K562 (cell line): ENCODE results near the gene MAD1L1. TPM values are rescaled to one million over a fixed set of nuclear protein-coding genes. Genes with fewer than 3 reads are reported as not detected.

Source experiments
- ATAC-seq: fragments of 200-7000 bp; cut with Tn5 transposase; 3 replicates; pipeline ENCODE4 v1.9.1; 2020; ENCODE audit warnings: moderate library complexity
- BruUV-seq: library from RNA; stranded (reverse); fragments of 400-500 nt; replicated peaks from 2 replicates; lab custom pipeline; 2021; lab: Mats Ljungman, UMichigan
- CTCF ChIA-PET: fragments of 300-600 bp; formaldehyde crosslinking; extraction: SDS; loops from one replicate; lab custom pipeline; 2021; ENCODE audit warnings: low intra/inter-chr PET ratio; lab: Yijun Ruan, JAX
- POLR2A ChIA-PET: fragments of 300-600, 350-650 bp; sonication (Branson Sonifier 250); formaldehyde crosslinking; extraction: SDS; loops from one replicate; lab custom pipeline; 2021; ENCODE audit warnings: antibody characterized with exemption, inconsistent platforms; lab: Yijun Ruan, JAX
- DNase-seq, 4 experiments: peaks; one replicate each; pipeline versions ENCODE4 v3.0.0 to v3.0.0-alpha.2; 2011 to 2018; ENCODE audit warnings: low spot score in 3 of 4, mixed read lengths in 3 of 4; ENCODE audit errors: extremely low read depth in 1 of 4
- FAIRE-seq: peaks from 2 replicates; lab custom pipeline; 2011; peaks lifted over from hg19 to GRCh38; lab: Jason Lieb, UNC
- H2AFZ ChIP-seq: 2 replicates; pipeline ENCODE4 v1.6.0; 2011; ENCODE audit warnings: low read depth, low read length, control low read depth, inconsistent platforms
- H3K27ac ChIP-seq: fragments of 200-600 bp; 3 replicates; pipeline ENCODE4 v1.8.0; 2011; ENCODE audit warnings: low read depth, mild to moderate bottlenecking, control low read depth, inconsistent platforms, low read length, moderate library complexity, mixed read lengths; ENCODE audit errors: extremely low read depth
- H3K27me3 ChIP-seq, 2 experiments: fragments of 300-600 bp in 1 of 2; 2 replicates in 1 of 2; 3 replicates in 1 of 2; pipeline versions ENCODE4 v1.6.0 to v1.8.0; 2011; ENCODE audit warnings: inconsistent platforms in 2 of 2, low read length in 2 of 2, mild to moderate bottlenecking in 1 of 2, mixed read lengths in 1 of 2, moderate library complexity in 1 of 2; ENCODE audit not compliant: control insufficient read depth in 2 of 2, insufficient read depth in 2 of 2
- H3K36me3 ChIP-seq: fragments of 300-600 bp; 3 replicates; pipeline ENCODE4 v1.8.0; 2011; ENCODE audit warnings: mild to moderate bottlenecking, low read length, inconsistent platforms; ENCODE audit not compliant: control insufficient read depth, insufficient read depth
- H3K4me1 ChIP-seq, 2 experiments: fragments of 200-600 bp in 1 of 2; replicated peaks in 1 of 2; 2 replicates in 1 of 2; 3 replicates in 1 of 2; pipeline versions ENCODE4 v1.5.1 to v1.8.0; 2011; ENCODE audit warnings: inconsistent platforms in 2 of 2, low read length in 2 of 2, mild to moderate bottlenecking in 1 of 2, mixed read lengths in 1 of 2, moderate library complexity in 1 of 2; ENCODE audit not compliant: control insufficient read depth in 2 of 2, insufficient read depth in 2 of 2
- H3K4me2 ChIP-seq: 2 replicates; pipeline ENCODE4 v1.6.1; 2011; ENCODE audit warnings: low read length, control low read depth, inconsistent platforms, mixed read lengths; ENCODE audit not compliant: insufficient read depth
- H3K4me3 ChIP-seq: fragments of 200-600 bp; sonication (generic), shearing (Covaris generic); 2 replicates; pipeline ENCODE4 v1.5.1; 2016; ENCODE audit warnings: control low read depth, inconsistent platforms
- H3K79me2 ChIP-seq: fragments of 200-600 bp; 3 replicates; pipeline ENCODE4 v1.8.0; 2011; ENCODE audit warnings: low read length, inconsistent platforms; ENCODE audit not compliant: control insufficient read depth, insufficient read depth
- H3K9ac ChIP-seq, 2 experiments: 2 replicates each; pipeline versions ENCODE4 v1.6.0 to v1.6.1; 2011; ENCODE audit warnings: low read depth in 2 of 2, low read length in 2 of 2, control low read depth in 1 of 2, inconsistent platforms in 1 of 2, mild to moderate bottlenecking in 1 of 2, mixed read lengths in 1 of 2; ENCODE audit not compliant: insufficient read depth in 1 of 2
- H3K9me1 ChIP-seq: one replicate; pipeline ENCODE4 v1.6.0; 2011; ENCODE audit warnings: inconsistent platforms, mild to moderate bottlenecking, low read length, moderate library complexity; ENCODE audit not compliant: control insufficient read depth, insufficient read depth
- H3K9me3 ChIP-seq: replicated peaks from 2 replicates; pipeline ENCODE4 v1.5.1; 2011; ENCODE audit warnings: low read depth, low read length, inconsistent platforms; ENCODE audit not compliant: control insufficient read depth, insufficient read depth
- H4K20me1 ChIP-seq: replicated peaks from 2 replicates; pipeline ENCODE4 v1.6.1; 2011; ENCODE audit warnings: low read length, inconsistent platforms, mixed read lengths; ENCODE audit not compliant: control insufficient read depth, insufficient read depth
- ARID4B ChIP-seq: sonication (generic); formaldehyde crosslinking; IDR thresholded peaks from 2 replicates; pipeline ENCODE4 v1.8.0; 2022; ENCODE audit warnings: mild to moderate bottlenecking, missing genetic modification reagents
- ARNT ChIP-seq, 2 experiments: fragments of 450-650 bp; IDR thresholded peaks; 2 replicates each; pipeline ENCODE4 v1.6.1; 2016; ENCODE audit warnings: mild to moderate bottlenecking in 1 of 2
- CHAMP1 ChIP-seq: fragments of 450-650 bp; IDR thresholded peaks from 2 replicates; pipeline ENCODE4 v1.6.1; 2016; ENCODE audit warnings: mild to moderate bottlenecking
- E2F1 ChIP-seq: sonication (generic); formaldehyde crosslinking; IDR thresholded peaks from 2 replicates; pipeline ENCODE4 v1.8.1; 2023; ENCODE audit warnings: mild to moderate bottlenecking, missing genetic modification reagents, moderate library complexity
- FIP1L1 ChIP-seq: fragments of 200-400 bp; formaldehyde crosslinking; IDR thresholded peaks from 2 replicates; pipeline ENCODE4 v1.6.1; 2018; ENCODE audit warnings: mild to moderate bottlenecking, low read depth, low read length; ENCODE audit not compliant: poor library complexity, severe bottlenecking
- FOSL1 ChIP-seq: fragments of 200-800 bp; sonication (Bioruptor generic); conservative IDR thresholded peaks from 2 replicates; pipeline ENCODE4 v1.6.1; 2016; ENCODE audit warnings: missing genetic modification characterization, missing compliant biosample characterization
- GATAD2B ChIP-seq: fragments of 450-650 bp; IDR thresholded peaks from 2 replicates; pipeline ENCODE4 v1.6.1; 2017; ENCODE audit warnings: mild to moderate bottlenecking, borderline replicate concordance
- MCM7 ChIP-seq, 2 experiments: fragments of 450-650 bp; IDR thresholded peaks; 2 replicates each; pipeline ENCODE4 v1.6.1; 2016 to 2018
- PTBP1 ChIP-seq: fragments of 200-400 bp; formaldehyde crosslinking; IDR thresholded peaks from 2 replicates; pipeline ENCODE4 v1.6.1; 2017; ENCODE audit warnings: low read depth, low read length
- SIX5 ChIP-seq, 2 experiments: IDR thresholded peaks; 2 replicates each; pipeline ENCODE4 v1.6.1; 2011; ENCODE audit warnings: low read length in 2 of 2, borderline replicate concordance in 1 of 2, low read depth in 1 of 2, mild to moderate bottlenecking in 1 of 2, moderate library complexity in 1 of 2; ENCODE audit not compliant: insufficient read depth in 1 of 2
- TAL1 ChIP-seq: fragments of 450-650 bp; IDR thresholded peaks from 2 replicates; pipeline ENCODE4 v1.6.1; 2016; ENCODE audit warnings: mild to moderate bottlenecking
- TRIM24 ChIP-seq, 2 experiments: fragments of 450-650 bp; IDR thresholded peaks; 2 replicates each; pipeline ENCODE4 v1.6.1; 2016
- ZC3H8 ChIP-seq: fragments of 450-650 bp; IDR thresholded peaks from 2 replicates; pipeline ENCODE4 v1.6.1; 2017
- ZNF12 ChIP-seq: sonication (generic); formaldehyde crosslinking; IDR thresholded peaks from 2 replicates; pipeline ENCODE4 v1.4.0; 2020; ENCODE audit warnings: mild to moderate bottlenecking, missing genetic modification reagents
- ZNF668 ChIP-seq: fragments of 250-450 bp; sonication (Bioruptor Pico); IDR thresholded peaks from 2 replicates; pipeline ENCODE4 v1.8.0; 2022; ENCODE audit warnings: mild to moderate bottlenecking, inconsistent platforms
- ZSCAN29 ChIP-seq: fragments of 450-650 bp; IDR thresholded peaks from 2 replicates; pipeline ENCODE4 v1.6.1; 2017
- ZZZ3 ChIP-seq: fragments of 450-650 bp; IDR thresholded peaks from 2 replicates; pipeline ENCODE4 v1.6.1; 2016; ENCODE audit warnings: antibody characterized with exemption, mild to moderate bottlenecking, moderate library complexity
- WGBS: fragments of 100-300 bp; shearing (Covaris generic); methylation state at CpG from one replicate; pipeline ENCODE4 v1.1.6; 2016; ENCODE audit warnings: low coverage, mixed read lengths; ENCODE audit not compliant: insufficient coverage; ENCODE audit errors: missing lambda C conversion rate; 5-methylcytosine and 5-hydroxymethylcytosine counted together
- in situ Hi-C: fragments of 300-500 bp; cut with MboI; formaldehyde crosslinking; loops from 4 replicates; pipeline ENCODE4 v1.15.0; 2018; ENCODE audit warnings: inconsistent platforms, mixed read lengths
- intact Hi-C: fragments of 100-400 bp; cut with micrococcal nuclease; formaldehyde crosslinking; loops from 2 replicates; pipeline ENCODE4 v1.14.2; 2022
- polyA plus RNA-seq, 8 experiments: library from polyadenylated mRNA; depleted of rRNA in 4 of 8; stranded (reverse) in 5 of 8; unstranded in 3 of 8; fragments of >200 nt; fragmentation: Nextera tagmentation in 2 of 8; fragmentation: Illumina TruSeq in 1 of 8; extraction: Ambion mirVana in 2 of 8; extraction: Trizol in 1 of 8; gene quantifications; 2 replicates each; pipeline versions ENCODE4 v1.2.1 to v1.2.3, GENCODE V29; 2011 to 2014; ENCODE audit warnings: inconsistent platforms in 1 of 8, missing spikeins in 1 of 8
- total RNA-seq, 7 experiments: library from RNA; depleted of rRNA in 6 of 7; stranded (reverse); fragments of >200 nt in 6 of 7; fragmentation: Illumina TruSeq in 2 of 7; extraction: Trizol in 2 of 7; gene quantifications; 2 replicates each; pipeline versions ENCODE4 v1.2.1 to v1.2.3, GENCODE V29; 2011 to 2021; ENCODE audit warnings: low replicate concordance in 1 of 7

The MAD1L1 gene
- total and polyA plus RNA-seq, 9 of the 15 experiments (the other 6 are each of a cell fraction or from before 2014, with no cell fraction given), result 1.7 to 89.7 (median 18.0) TPM

GRCh38 chr7:2224491-2224928 is 8.2 kb downstream of the MAD1L1 start:
- no peak for ATAC-seq
- peaks cover 7% of the 10 kb centered on the region for H3K79me2 ChIP-seq
- intact Hi-C loops, result no loop called here

More at GRCh38 chr7:2224491-2224928, 8.2 kb downstream of the MAD1L1 start:
- 93% methylated on average over 11 of the region's 13 CpGs for WGBS
- Histone ChIP-seq H3K27ac (no peak overlapping the region), H3K4me1 (peaks cover 0 to 6% of the 10 kb centered on the region in 2 experiments; a peak in 2 of 5 replicates), H4K20me1 (peaks cover 2% of the 10 kb centered on the region; the same call in 1 of the 2 replicates), H2AFZ (no peak overlapping the region), H3K27me3 (no peaks in the 10 kb centered on the region), H3K9me1 (no peaks in the 10 kb centered on the region), H3K9me3 (no peaks in the 10 kb centered on the region), H3K36me3 (peaks cover 85% of the 10 kb centered on the region; the same call in 2 of the 3 replicates), H3K9ac (peak overlapping the region in 1 of 2 experiments; percentile 68; a peak in 2 of 4 replicates), H3K4me3 (no peak overlapping the region), H3K4me2 (no peak overlapping the region)
- DNase-seq (no peak), FAIRE-seq (no peak)
- POLR2A ChIA-PET, result interaction anchor here (0.6 to 1.6 kb wide), 2 partner anchors 8 to 178 kb away, joined by 3 to 6 read pairs; partner anchors contain the start of gene MAD1L1
- TF ChIP-seq ZZZ3 (no peak), ZC3H8 (no peak), ZNF12 (CRISPR knock-in tag) (no peak), ZSCAN29 (no peak), GATAD2B (no peak), MCM7 (IDR thresholded peaks at IDR 0.05) (no peak), TRIM24 (IDR thresholded peaks at IDR 0.05) (no peak), FOSL1 (tag) (no peak), ARNT (IDR thresholded peaks at IDR 0.05) (no peak), E2F1 (no peak), CHAMP1 (no peak), TAL1 (no peak), ZNF668 (CRISPR knock-in tag) (no peak), FIP1L1 (no peak), SIX5 (IDR thresholded peaks at IDR 0.05; ENCODE audit: borderline replicate concordance in 1 of 2, insufficient read depth in 1 of 2, low read depth in 1 of 2, low read length in 2 of 2) (no peak), PTBP1 (no peak), ARID4B (CRISPR knock-in tag) (no peak)
- CTCF ChIA-PET, result no interaction called here
- in situ Hi-C loops, result no loop called here
- no TSS peak for BruUV-seq
